Activated CD8-positive, alpha-beta memory T cell treated with anti-CD3 and anti-CD28 coated beads for 24 hours (primary cell): ENCODE data around the gene NOL3.

Experiments used
- DNase-seq: peaks from one replicate; pipeline ENCODE4 v3.0.0-alpha.2; 2020

The NOL3 gene

GRCh38 chr16:67207249-67208091 is 37.1 kb downstream of the NOL3 start:
- DNase-seq = no peak

- no peak for DNase-seq
These were observed 38.0 kb downstream of the NOL3 start for GRCh38 chr16:67208154-67208896.

GRCh38 chr16:67209565-67209964 is 39.2 kb downstream of the NOL3 start:
- no peak for DNase-seq

- DNase-seq = no peak
These were observed 40.0 kb downstream of the NOL3 start for GRCh38 chr16:67210069-67210937.

GRCh38 chr16:67211674-67212073 is 41.3 kb downstream of the NOL3 start:
- DNase-seq = no peak

- DNase-seq = no peak
These were observed 42.4 kb downstream of the NOL3 start for GRCh38 chr16:67212766-67213165.

GRCh38 chr16:67213197-67214019 is 43.1 kb downstream of the NOL3 start:
- no peak for DNase-seq

GRCh38 chr16:67215706-67216105 is 45.4 kb downstream of the NOL3 start:
- no peak for DNase-seq

- DNase-seq = no peak
These were observed 46.5 kb downstream of the NOL3 start for GRCh38 chr16:67216612-67217490.

GRCh38 chr16:67223992-67224391 is 53.7 kb downstream of the NOL3 start:
- DNase-seq = no peak
